A673 (cell line): ENCODE results near the gene ADAMTS2. TPM values are rescaled to one million over a fixed set of nuclear protein-coding genes. Genes with fewer than 3 reads are reported as not detected.
"Not testable (repeated sequence)": the region's sequence is repeated elsewhere in the genome, so short reads cannot be mapped to it uniquely, and the experiment has no call there.

Source experiments
- BruUV-seq: library from RNA; stranded (reverse); fragments of 400-500 nt; replicated peaks from 2 replicates; lab custom pipeline; 2021; lab: Mats Ljungman, UMichigan
- CTCF ChIA-PET: fragments of 300-600 bp; sonication (Branson Sonifier 250); formaldehyde crosslinking; loops from one replicate; lab custom pipeline; 2022; ENCODE audit warnings: antibody characterized with exemption; lab: Charles Lee
- POLR2A ChIA-PET: fragments of 300-600 bp; sonication (Branson Sonifier 250); formaldehyde crosslinking; loops from one replicate; lab custom pipeline; 2022; ENCODE audit warnings: antibody characterized with exemption; ENCODE audit not compliant: low non-redundant PET; lab: Charles Lee
- DNase-seq: peaks from one replicate; pipeline ENCODE4 v3.0.0-alpha.2; 2015; ENCODE audit warnings: low spot score
- H3K27ac ChIP-seq: fragments of 200-600 bp; sonication (generic); 2 replicates; pipeline ENCODE4 v1.5.1; 2016; ENCODE audit warnings: mixed run types, low read depth, mild to moderate bottlenecking, mixed read lengths, antibody characterized with exemption, low read length; ENCODE audit not compliant: poor library complexity, severe bottlenecking
- H3K27me3 ChIP-seq: fragments of 200-600 bp; sonication (generic); replicated peaks from 2 replicates; pipeline ENCODE4 v1.6.1; 2017; ENCODE audit warnings: mixed run types, low read depth, mild to moderate bottlenecking, mixed read lengths, antibody characterized with exemption, low read length; ENCODE audit not compliant: insufficient read depth, poor library complexity
- H3K36me3 ChIP-seq: fragments of 200-600 bp; sonication (generic); 2 replicates; pipeline ENCODE4 v1.6.1; 2016; ENCODE audit warnings: mixed run types, mild to moderate bottlenecking, mixed read lengths, antibody characterized with exemption, low read length; ENCODE audit not compliant: insufficient read depth, poor library complexity, severe bottlenecking
- H3K4me1 ChIP-seq: fragments of 200-600 bp; sonication (generic); 2 replicates; pipeline ENCODE4 v1.6.1; 2017; ENCODE audit warnings: mixed run types, mild to moderate bottlenecking, mixed read lengths, antibody characterized with exemption, low read length; ENCODE audit not compliant: insufficient read depth, poor library complexity, severe bottlenecking
- H3K4me3 ChIP-seq: fragments of 200-600 bp; sonication (generic); 2 replicates; pipeline ENCODE4 v1.5.1; 2016; ENCODE audit warnings: low read depth, mixed run types, mild to moderate bottlenecking, mixed read lengths, low read length; ENCODE audit not compliant: poor library complexity, severe bottlenecking
- H3K9me3 ChIP-seq: fragments of 200-600 bp; sonication (generic); 2 replicates; pipeline ENCODE4 v1.6.1; 2016; ENCODE audit warnings: mixed run types, low read depth, mild to moderate bottlenecking, mixed read lengths, antibody characterized with exemption, low read length; ENCODE audit not compliant: poor library complexity, severe bottlenecking
- CTCF ChIP-seq: fragments of 300-800, 200-600 bp; sonication (generic); conservative IDR thresholded peaks from 2 replicates; pipeline ENCODE4 v1.5.1; 2017; ENCODE audit warnings: low read depth, mild to moderate bottlenecking, antibody characterized with exemption, low read length, moderate library complexity, mixed read lengths
- EZH2 ChIP-seq: fragments of 200-600 bp; sonication (generic); IDR thresholded peaks from 2 replicates; pipeline ENCODE4 v1.6.1; 2017; ENCODE audit warnings: borderline replicate concordance, low read depth, mild to moderate bottlenecking, mixed read lengths, antibody characterized with exemption, low read length; ENCODE audit not compliant: poor library complexity, severe bottlenecking
- intact Hi-C: fragments of 100-400 bp; cut with micrococcal nuclease; formaldehyde crosslinking; loops from one replicate; pipeline ENCODE4 v1.10.0; 2022; ENCODE audit not compliant: unreplicated experiment
- total RNA-seq: library from RNA; stranded (reverse); gene quantifications from 2 replicates; pipeline ENCODE4 v1.2.3, GENCODE V29; 2021

ADAMTS2 gene
- total RNA-seq, 1 experiment from 2014 or later: 0.39 TPM

- Histone ChIP-seq H3K4me3 (no peak overlapping the region), H3K9me3 (no peaks in the 10 kb centered on the region), H3K4me1 (no peaks in the 10 kb centered on the region), H3K36me3 (no peaks in the 10 kb centered on the region), H3K27ac (no peak overlapping the region), H3K27me3 (no peaks in the 10 kb centered on the region)
- ChIA-PET CTCF (no interaction called here), POLR2A (no interaction called here)
- TF ChIP-seq EZH2 (no peak), CTCF (no peak)
- intact Hi-C loops: no loop called here
- DNase-seq: no peak
- BruUV-seq: no TSS peak
Observed at GRCh38 chr5:179218943-179219330, 126.3 kb downstream of the ADAMTS2 start.

DNA sequence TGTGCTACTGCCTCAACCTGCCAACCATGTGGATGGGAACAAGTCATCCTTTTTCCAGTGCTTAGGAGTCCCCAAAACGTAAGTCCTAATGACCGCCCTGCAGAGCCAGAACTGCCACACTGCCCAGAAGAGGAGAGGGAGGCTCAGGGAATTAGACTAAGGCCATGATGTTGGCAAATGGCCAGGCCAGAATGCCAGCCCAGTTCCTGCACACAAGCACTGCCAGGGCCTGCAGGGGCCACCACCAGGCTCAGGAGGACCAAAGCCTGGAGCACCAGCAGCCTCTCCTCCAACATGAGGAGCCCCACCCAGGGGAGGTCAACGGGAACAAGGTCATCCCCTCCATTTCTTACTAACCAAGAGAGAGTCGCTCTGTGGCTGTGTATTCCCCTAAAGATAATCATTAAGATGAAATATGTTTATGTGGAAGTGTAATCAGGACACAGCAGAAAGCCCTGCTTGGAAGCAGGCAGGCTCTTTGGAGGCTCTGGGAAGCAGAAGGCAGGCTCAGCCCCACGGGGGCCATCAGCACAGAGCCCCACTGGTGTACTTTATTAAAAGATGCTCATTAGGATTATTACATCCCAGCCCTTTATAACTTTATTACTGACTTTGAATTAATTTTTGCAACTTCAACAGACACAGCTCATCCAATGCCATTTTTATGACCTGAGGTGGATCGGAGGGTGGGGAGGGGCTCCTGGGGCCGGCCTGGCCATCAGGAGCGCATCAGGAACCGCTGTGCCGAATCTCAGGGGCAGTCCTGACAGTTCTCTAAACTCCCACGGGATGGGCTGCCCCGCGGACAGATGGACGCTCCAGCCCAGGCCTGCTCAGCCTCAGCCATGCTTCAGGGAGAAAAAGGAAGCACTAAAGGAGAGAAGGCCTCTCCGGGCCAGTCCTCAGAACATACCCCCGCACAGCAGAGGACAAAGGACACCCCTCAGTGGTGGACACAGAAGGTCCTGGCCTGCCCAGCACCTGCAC is 127.0 kb downstream of the ADAMTS2 start:
- H3K27ac ChIP-seq: no peak overlapping the region
- CTCF ChIA-PET: no interaction called here

DNA sequence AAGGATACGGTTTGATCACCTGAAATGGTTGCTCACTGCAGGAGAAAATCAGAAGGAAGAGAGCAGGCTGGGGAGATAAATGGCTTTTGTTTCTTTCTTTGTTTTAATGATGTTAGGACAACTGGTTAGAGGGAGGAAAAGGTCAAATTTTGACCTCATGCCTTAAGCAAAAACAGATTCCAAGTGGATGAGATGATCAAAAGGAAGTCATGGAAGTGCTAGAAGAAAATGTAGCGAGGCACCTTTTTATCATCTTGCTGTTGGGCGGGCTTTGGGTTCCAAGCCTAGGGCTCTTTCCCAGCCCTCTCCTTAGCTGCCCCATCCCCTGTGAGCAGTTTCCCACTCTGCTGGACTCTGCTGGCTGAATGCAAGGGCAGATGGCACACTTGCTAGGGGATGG is 127.9 kb downstream of the ADAMTS2 start:
- Histone ChIP-seq H3K27ac (no peak overlapping the region), H3K27me3 (no peaks in the 10 kb centered on the region), H3K4me1 (no peaks in the 10 kb centered on the region), H3K4me3 (no peak overlapping the region), H3K36me3 (no peaks in the 10 kb centered on the region), H3K9me3 (no peaks in the 10 kb centered on the region)
- TF ChIP-seq EZH2 (no peak), CTCF (no peak)
- no TSS peak for BruUV-seq
- POLR2A ChIA-PET: no interaction called here
- intact Hi-C loops: no loop called here
- CTCF ChIA-PET: no interaction called here
- DNase-seq: no peak

More for the DNA sequence above, 127.0 kb downstream of the ADAMTS2 start:
- DNase-seq: no peak
- TF ChIP-seq CTCF (no peak), EZH2 (no peak)
- BruUV-seq: no TSS peak
- POLR2A ChIA-PET: no interaction called here
- no peaks in the 10 kb centered on the region for H3K9me3 ChIP-seq
- no peaks in the 10 kb centered on the region for H3K4me1 ChIP-seq
- no peaks in the 10 kb centered on the region for H3K36me3 ChIP-seq
- no peaks in the 10 kb centered on the region for H3K27me3 ChIP-seq
- H3K4me3 ChIP-seq: no peak overlapping the region
- intact Hi-C loops: no loop called here

- H3K9me3 ChIP-seq, H3K27me3 ChIP-seq, POLR2A ChIA-PET, H3K36me3 ChIP-seq, intact Hi-C loops, H3K27ac ChIP-seq, H3K4me3 ChIP-seq, DNase-seq, CTCF ChIA-PET, H3K4me1 ChIP-seq, BruUV-seq: not testable (repeated sequence)
Observed at GRCh38 chr5:179216381-179216780, 128.9 kb downstream of the ADAMTS2 start.
